GM12878 (cell line): ENCODE measurements around the gene EFNB2. TPM values are rescaled to one million over a fixed set of nuclear protein-coding genes. Genes with fewer than 3 reads are reported as not detected.

Experiments
- ATAC-seq: fragments of 200-7000 bp; cut with Tn5 transposase; 3 replicates; pipeline ENCODE4 v1.9.1; 2020; ENCODE audit warnings: mild to moderate bottlenecking, moderate library complexity
- BruUV-seq: library from RNA; stranded (reverse); fragments of 400-500 nt; replicated peaks from 2 replicates; lab custom pipeline; 2021; lab: Mats Ljungman, UMichigan
- CTCF ChIA-PET: fragments of 300-600 bp; sonication (Branson Sonifier 250); formaldehyde crosslinking; extraction: SDS; loops from one replicate; lab custom pipeline; 2021; ENCODE audit warnings: inconsistent platforms; lab: Yijun Ruan, JAX
- POLR2A ChIA-PET: fragments of 350-600 bp; formaldehyde crosslinking; extraction: SDS; loops from one replicate; lab custom pipeline; 2021; ENCODE audit warnings: inconsistent platforms; lab: Charles Lee
- RAD21 ChIA-PET: fragments of 300-600 bp; sonication (Branson Sonifier 250); formaldehyde crosslinking; loops from one replicate; lab custom pipeline; 2023; ENCODE audit warnings: antibody characterized with exemption; ENCODE audit not compliant: unreplicated experiment; lab: Charles Lee
- SMC1A ChIA-PET: fragments of 300-600 bp; sonication (Branson Sonifier 250); formaldehyde crosslinking; loops from one replicate; lab custom pipeline; 2023; ENCODE audit not compliant: unreplicated experiment, uncharacterized antibody; lab: Charles Lee
- DNase-seq: peaks from one replicate; pipeline ENCODE4 v3.0.0-alpha.2; 2011; ENCODE audit warnings: low read depth, low spot score
- FAIRE-seq: peaks from 3 replicates; lab custom pipeline; 2011; peaks lifted over from hg19 to GRCh38; lab: Jason Lieb, UNC
- H2AFZ ChIP-seq: 2 replicates; pipeline ENCODE4 v1.6.0; 2011; ENCODE audit warnings: low read depth, low read length, control low read depth; ENCODE audit not compliant: control insufficient read depth
- H3K27ac ChIP-seq: 2 replicates; pipeline ENCODE4 v1.5.1; 2011; ENCODE audit warnings: control low read depth; ENCODE audit not compliant: control insufficient read depth, insufficient read depth
- H3K27me3 ChIP-seq, 2 experiments: replicated peaks in 1 of 2; 2 replicates each; pipeline versions ENCODE4 v1.6.0 to v1.6.1; 2011; ENCODE audit warnings: low read length in 1 of 2; ENCODE audit not compliant: control insufficient read depth in 2 of 2, insufficient read depth in 2 of 2
- H3K36me3 ChIP-seq, 2 experiments: 2 replicates each; pipeline ENCODE4 v1.5.1; 2011; ENCODE audit warnings: low read length in 1 of 2; ENCODE audit not compliant: control insufficient read depth in 2 of 2, insufficient read depth in 2 of 2
- H3K4me1 ChIP-seq: 2 replicates; pipeline ENCODE4 v1.6.1; 2011; ENCODE audit warnings: mild to moderate bottlenecking, low read length, moderate library complexity, mixed read lengths; ENCODE audit not compliant: control insufficient read depth, insufficient read depth
- H3K4me2 ChIP-seq: 2 replicates; pipeline ENCODE4 v1.6.0; 2011; ENCODE audit warnings: control low read depth; ENCODE audit not compliant: control insufficient read depth, insufficient read depth
- H3K4me3 ChIP-seq: fragments of 200-600 bp; sonication (generic); 2 replicates; pipeline ENCODE4 v1.5.1; 2016
- H3K79me2 ChIP-seq: 2 replicates; pipeline ENCODE4 v1.6.0; 2011; ENCODE audit warnings: low read length; ENCODE audit not compliant: control insufficient read depth, insufficient read depth
- H3K9ac ChIP-seq: 2 replicates; pipeline ENCODE4 v1.8.0; 2011; ENCODE audit warnings: low read length, control low read depth, mixed read lengths; ENCODE audit not compliant: control insufficient read depth, insufficient read depth
- H3K9me3 ChIP-seq: replicated peaks from 3 replicates; pipeline ENCODE4 v1.5.1; 2011; ENCODE audit warnings: mild to moderate bottlenecking, low read length; ENCODE audit not compliant: control insufficient read depth, insufficient read depth
- H4K20me1 ChIP-seq: 2 replicates; pipeline ENCODE4 v1.6.0; 2011; ENCODE audit not compliant: control insufficient read depth, insufficient read depth
- CREB1 ChIP-seq: IDR thresholded peaks from 2 replicates; pipeline ENCODE4 v1.6.1; 2012; ENCODE audit warnings: low read depth, mild to moderate bottlenecking, inconsistent platforms
- HDAC6 ChIP-seq: fragments of 200-600 bp; sonication (generic); IDR thresholded peaks from one replicate; pipeline ENCODE4 v1.8.0; 2017; ENCODE audit warnings: antibody characterized with exemption; ENCODE audit not compliant: unreplicated experiment
- IKZF2 ChIP-seq, 2 experiments: fragments of 450-650 bp; IDR thresholded peaks; 2 replicates each; pipeline ENCODE4 v1.6.1; 2017; ENCODE audit warnings: mild to moderate bottlenecking in 2 of 2, moderate library complexity in 2 of 2
- KLF5 ChIP-seq: fragments of 450-650 bp; IDR thresholded peaks from 2 replicates; pipeline ENCODE4 v1.6.1; 2014; ENCODE audit warnings: mild to moderate bottlenecking; ENCODE audit not compliant: partially characterized antibody
- MXI1 ChIP-seq: fragments of 150-350 bp; IDR thresholded peaks from 2 replicates; pipeline ENCODE4 v1.6.1; 2011; ENCODE audit warnings: low read depth, mild to moderate bottlenecking, inconsistent platforms, low read length, improper control_type of control experiment
- NKRF ChIP-seq: fragments of 450-650 bp; conservative IDR thresholded peaks from 2 replicates; pipeline ENCODE4 v1.6.1; 2017; ENCODE audit warnings: mild to moderate bottlenecking, moderate library complexity
- PAX5 ChIP-seq: IDR thresholded peaks from 2 replicates; pipeline ENCODE4 v1.6.1; 2011; ENCODE audit warnings: low read depth, low read length, borderline replicate concordance
- SMAD5 ChIP-seq: IDR thresholded peaks from 2 replicates; pipeline ENCODE4 v1.6.1; 2016; ENCODE audit warnings: antibody characterized with exemption, low read depth
- SREBF2 ChIP-seq: IDR thresholded peaks from 2 replicates; pipeline ENCODE4 v1.6.1; 2012; ENCODE audit warnings: mild to moderate bottlenecking, low read length
- ZNF687 ChIP-seq: fragments of 450-650 bp; IDR thresholded peaks from 2 replicates; pipeline ENCODE4 v1.6.1; 2017; ENCODE audit warnings: mild to moderate bottlenecking, moderate library complexity
- WGBS: methylation state at CpG from one replicate; pipeline ENCODE4 v1.1.6; 2016; ENCODE audit warnings: low lambda C conversion rate; ENCODE audit not compliant: insufficient replicate concordance, insufficient coverage; ENCODE audit errors: missing lambda C conversion rate; 5-methylcytosine and 5-hydroxymethylcytosine counted together
- in situ Hi-C: fragments of 300-500 bp; cut with MboI; formaldehyde crosslinking; loops from 9 replicates; pipeline ENCODE4 v1.14.3; 2018; ENCODE audit warnings: mixed read lengths
- intact Hi-C: fragments of 100-400 bp; cut with micrococcal nuclease; formaldehyde crosslinking; loops from one replicate; pipeline ENCODE4 v1.14.2; 2022; ENCODE audit not compliant: unreplicated experiment
- polyA plus RNA-seq, 11 experiments: library from polyadenylated mRNA; depleted of rRNA in 4 of 11; unstranded in 6 of 11; stranded (reverse) in 5 of 11; fragments of >200 nt; fragmentation: Nextera tagmentation in 4 of 11; fragmentation: Illumina TruSeq in 1 of 11; extraction: Ambion mirVana in 4 of 11; extraction: Trizol in 1 of 11; gene quantifications; 1 replicate in 1 of 11; 2 replicates in 10 of 11; pipeline versions ENCODE4 v1.2.1 to v1.2.3, GENCODE V29; 2011 to 2016; ENCODE audit warnings: inconsistent platforms in 2 of 11, missing spikeins in 2 of 11, low read depth in 1 of 11
- total RNA-seq, 4 experiments: library from RNA; depleted of rRNA in 3 of 4; stranded (reverse); fragments of >200 nt in 3 of 4; fragmentation: Illumina TruSeq in 1 of 4; extraction: Trizol in 1 of 4; gene quantifications; 2 replicates each; pipeline versions ENCODE4 v1.2.1 to v1.2.3, GENCODE V29; 2013 to 2021

Gene EFNB2
- total and polyA plus RNA-seq, 10 of the 15 experiments (the other 5 are each of a cell fraction or from before 2014, with no cell fraction given), result 0.12 to 1.5 (median 0.31) TPM; not detected in 1

DNA sequence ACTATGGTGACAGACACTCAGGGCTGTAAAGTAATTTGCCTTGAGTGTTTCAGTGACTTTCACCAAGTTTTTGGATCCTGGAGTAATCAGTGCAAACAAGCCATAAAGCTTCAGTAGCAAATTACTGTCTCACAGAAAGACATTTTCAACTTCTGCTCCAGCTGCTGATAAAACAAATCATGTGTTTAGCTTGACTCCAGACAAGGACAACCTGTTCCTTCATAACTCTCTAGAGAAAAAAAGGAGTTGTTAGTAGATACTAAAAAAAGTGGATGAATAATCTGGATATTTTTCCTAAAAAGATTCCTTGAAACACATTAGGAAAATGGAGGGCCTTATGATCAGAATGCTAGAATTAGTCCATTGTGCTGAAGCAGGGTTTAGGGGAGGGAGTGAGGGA is 23.1 kb upstream of the EFNB2 start:
- Histone ChIP-seq H4K20me1 (no peaks in the 10 kb centered on the region), H3K4me3 (no peak overlapping the region), H3K4me1 (peaks cover 4% of the 10 kb centered on the region; the same call in 1 of the 2 replicates), H3K27ac (no peak overlapping the region), H3K9me3 (no peaks in the 10 kb centered on the region), H3K27me3 (no peaks in the 10 kb centered on the region), H3K4me2 (no peak overlapping the region), H3K9ac (no peak overlapping the region), H2AFZ (no peak overlapping the region), H3K79me2 (peaks cover 80% of the 10 kb centered on the region), H3K36me3 (peaks cover 5 to 39% of the 10 kb centered on the region in 2 experiments)
- ChIA-PET RAD21 (interaction anchor here (1.0 kb wide), 1 partner anchor 62 kb away, joined by 3 read pairs; no protein-coding TSS in a partner anchor), SMC1A (interaction anchor here (0.7 kb wide), 1 partner anchor 8 kb away, joined by 3 read pairs; no protein-coding TSS in a partner anchor), CTCF (interaction anchor here (1.1 to 1.3 kb wide), 3 partner anchors 21 to 61 kb away, joined by 3 read pairs; no protein-coding TSS in a partner anchor), POLR2A (interaction anchor here (1.0 kb wide), 1 partner anchor 8 kb away, joined by 4 read pairs; no protein-coding TSS in a partner anchor)
- intact Hi-C loops (no loop called here), in situ Hi-C loops (loop anchor here (25.0 kb wide), 1 partner anchor 1654 kb away; the partner anchor contains the start of genes ABHD13 and LIG4)
- no peak for TF ChIP-seq IKZF2 (IDR thresholded peaks at IDR 0.05)
- TF ChIP-seq KLF5, result no peak
- FAIRE-seq, result no peak
- TSS peak; percentile 22 for BruUV-seq
- no peak for DNase-seq
- ATAC-seq, result no peak

DNA sequence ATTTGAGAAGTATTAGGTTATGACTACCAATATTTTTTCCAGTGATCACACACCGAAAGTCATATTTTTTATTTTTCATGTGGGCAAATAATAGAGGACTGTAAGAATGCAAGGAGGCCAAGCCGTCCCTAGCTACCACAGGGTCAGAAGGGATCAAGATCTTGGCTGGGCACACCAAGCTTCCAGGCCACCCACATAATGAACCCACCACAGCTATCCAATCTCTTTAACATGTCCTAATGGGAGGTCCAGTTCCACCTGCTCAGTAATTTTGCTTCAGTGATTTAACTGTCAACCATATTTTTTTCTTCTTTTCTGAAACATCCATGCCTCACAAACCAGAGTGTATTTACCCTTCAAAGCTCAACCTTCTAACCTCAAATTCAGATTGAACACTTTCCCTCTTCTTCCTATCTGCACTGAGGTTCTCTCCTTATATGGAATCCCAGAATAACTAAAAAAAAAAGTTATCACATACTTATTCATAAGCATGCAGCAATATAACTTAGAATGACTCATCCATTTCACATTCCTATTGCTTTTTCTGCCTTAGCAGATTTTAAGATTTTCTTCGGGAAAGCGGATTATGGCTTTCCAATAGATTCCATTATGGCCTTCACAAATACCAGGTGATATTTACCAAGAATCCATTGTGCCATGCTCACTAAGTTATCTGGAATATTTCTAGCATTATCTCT is 20.3 kb upstream of the EFNB2 start:
- H3K79me2 ChIP-seq, result peaks cover 74% of the 10 kb centered on the region
- H3K4me3 ChIP-seq, result no peak overlapping the region
- ChIA-PET CTCF (interaction anchor here (1.4 kb wide), 1 partner anchor 65 kb away, joined by 3 read pairs; no protein-coding TSS in a partner anchor), RAD21 (no interaction called here), POLR2A (interaction anchor here (0.6 to 1.4 kb wide), 2 partner anchors 12 to 187 kb away, joined by 3 to 4 read pairs; partner anchors contain the start of gene ARGLU1), SMC1A (interaction anchor here (1.1 kb wide), 1 partner anchor 14 kb away, joined by 3 read pairs; no protein-coding TSS in a partner anchor)
- no peaks in the 10 kb centered on the region for H3K27me3 ChIP-seq
- no TSS peak for BruUV-seq
- H3K9me3 ChIP-seq, result no peaks in the 10 kb centered on the region
- H3K4me2 ChIP-seq, result no peak overlapping the region
- 0 out of 2 replicates have a peak, but pooled peaks cover under 1% of the 10 kb centered on the region for H4K20me1 ChIP-seq
- in situ Hi-C loops (loop anchor here (25.0 kb wide), 1 partner anchor 1657 kb away; the partner anchor contains the start of genes ABHD13 and LIG4), intact Hi-C loops (no loop called here)
- peaks cover 5 to 50% of the 10 kb centered on the region in 2 experiments for H3K36me3 ChIP-seq
- WGBS, result 98% methylated on average over 4 of the region's 4 CpGs
- no peak for ATAC-seq
- no peaks in the 10 kb centered on the region for H3K4me1 ChIP-seq
- DNase-seq, result no peak
- no peak overlapping the region for H2AFZ ChIP-seq
- no peak overlapping the region for H3K9ac ChIP-seq
- FAIRE-seq, result no peak
- H3K27ac ChIP-seq, result no peak overlapping the region
- TF ChIP-seq HDAC6 (no peak), ZNF687 (no peak), CREB1 (no peak), NKRF (no peak), PAX5 (no peak), SMAD5 (no peak), MXI1 (no peak), SREBF2 (no peak)
